H9 (cell line): ENCODE measurements around the gene FRAT2. TPM values are rescaled to one million over a fixed set of nuclear protein-coding genes. Genes with fewer than 3 reads are reported as not detected.
A peak's percentile ranks its signal among the peaks of the same experiment; 100 is the strongest.

Experiments
- DNase-seq: peaks from one replicate; pipeline ENCODE4 v3.0.0-alpha.2; 2017
- H2AFZ ChIP-seq: one replicate; pipeline ENCODE4 v1.6.1; 2013; ENCODE audit warnings: mild to moderate bottlenecking, low read length, control low read depth, moderate library complexity
- H2AK5ac ChIP-seq: 2 replicates; pipeline ENCODE4 v1.6.1; 2013; ENCODE audit warnings: low read length, control low read depth, mixed read lengths; ENCODE audit not compliant: insufficient read length
- H2BK120ac ChIP-seq: one replicate; pipeline ENCODE4 v1.6.1; 2013; ENCODE audit warnings: low read depth, mild to moderate bottlenecking, low read length, control low read depth, inconsistent platforms; ENCODE audit not compliant: poor library complexity, severe bottlenecking
- H2BK12ac ChIP-seq: 2 replicates; pipeline ENCODE4 v1.6.1; 2013; ENCODE audit warnings: low read length, control low read depth, mixed read lengths, low read depth; ENCODE audit not compliant: insufficient read length
- H2BK15ac ChIP-seq: 2 replicates; pipeline ENCODE4 v1.6.1; 2013; ENCODE audit warnings: low read depth, low read length, control low read depth
- H2BK20ac ChIP-seq: one replicate; pipeline ENCODE4 v1.6.1; 2013; ENCODE audit warnings: low read depth, mild to moderate bottlenecking, low read length, control low read depth, inconsistent platforms; ENCODE audit not compliant: poor library complexity, severe bottlenecking
- H2BK5ac ChIP-seq: 2 replicates; pipeline ENCODE4 v1.6.1; 2013; ENCODE audit warnings: low read length, control low read depth, mixed read lengths; ENCODE audit not compliant: insufficient read length
- H3K14ac ChIP-seq: 2 replicates; pipeline ENCODE4 v1.6.1; 2013; ENCODE audit warnings: low read length, control low read depth; ENCODE audit not compliant: insufficient read depth
- H3K18ac ChIP-seq: 2 replicates; pipeline ENCODE4 v1.6.1; 2013; ENCODE audit warnings: low read depth, mild to moderate bottlenecking, mixed read lengths, low read length, control low read depth; ENCODE audit not compliant: insufficient read length
- H3K23ac ChIP-seq: 2 replicates; pipeline ENCODE4 v1.6.1; 2013; ENCODE audit warnings: low read length, control low read depth, mixed read lengths, low read depth; ENCODE audit not compliant: insufficient read length
- H3K23me2 ChIP-seq: 2 replicates; pipeline ENCODE4 v1.6.1; 2013; ENCODE audit warnings: low read depth, mild to moderate bottlenecking, mixed read lengths, low read length, control low read depth; ENCODE audit not compliant: insufficient read length, poor library complexity, severe bottlenecking
- H3K27ac ChIP-seq: 2 replicates; pipeline ENCODE4 v1.5.1; 2013; ENCODE audit warnings: low read length, control low read depth, mixed read lengths, low read depth; ENCODE audit not compliant: insufficient read length
- H3K27me3 ChIP-seq: 2 replicates; pipeline ENCODE4 v1.6.1; 2013; ENCODE audit warnings: low read length, control low read depth, inconsistent platforms; ENCODE audit not compliant: insufficient read depth
- H3K4ac ChIP-seq: 2 replicates; pipeline ENCODE4 v1.6.1; 2013; ENCODE audit warnings: low read depth, mild to moderate bottlenecking, control low read depth, inconsistent platforms, low read length, moderate library complexity
- H3K4me1 ChIP-seq: 2 replicates; pipeline ENCODE4 v1.6.1; 2013; ENCODE audit warnings: low read length, control low read depth, inconsistent platforms; ENCODE audit not compliant: insufficient read depth
- H3K4me2 ChIP-seq: 2 replicates; pipeline ENCODE4 v1.6.1; 2013; ENCODE audit warnings: low read length, control low read depth, mixed read lengths; ENCODE audit not compliant: insufficient read length, insufficient read depth
- H3K56ac ChIP-seq: 2 replicates; pipeline ENCODE4 v1.6.1; 2013; ENCODE audit warnings: low read depth, mild to moderate bottlenecking, mixed read lengths, low read length, control low read depth; ENCODE audit not compliant: insufficient read length
- H3K79me1 ChIP-seq: 2 replicates; pipeline ENCODE4 v1.6.1; 2013; ENCODE audit warnings: low read depth, mild to moderate bottlenecking, moderate library complexity, low read length, control low read depth, inconsistent platforms; ENCODE audit not compliant: insufficient read depth, poor library complexity, severe bottlenecking
- H3K79me2 ChIP-seq: 2 replicates; pipeline ENCODE4 v1.6.1; 2013; ENCODE audit warnings: low read length, control low read depth, inconsistent platforms; ENCODE audit not compliant: insufficient read depth
- H3K9ac ChIP-seq: 2 replicates; pipeline ENCODE4 v1.6.1; 2013; ENCODE audit warnings: low read length, control low read depth, mixed read lengths; ENCODE audit not compliant: insufficient read length; ENCODE audit errors: extremely low read depth
- H3K9me3 ChIP-seq: one replicate; pipeline ENCODE4 v1.6.1; 2013; ENCODE audit warnings: low read depth, low read length, inconsistent platforms; ENCODE audit not compliant: control insufficient read depth
- H3T11ph ChIP-seq: one replicate; pipeline ENCODE4 v1.6.1; 2013; ENCODE audit warnings: mild to moderate bottlenecking, low read length, control low read depth, inconsistent platforms
- H4K20me1 ChIP-seq: one replicate; pipeline ENCODE4 v1.6.1; 2013; ENCODE audit not compliant: control insufficient read depth, insufficient read length, insufficient read depth
- H4K5ac ChIP-seq: 2 replicates; pipeline ENCODE4 v1.6.1; 2013; ENCODE audit warnings: low read depth, mild to moderate bottlenecking, mixed read lengths, low read length, control low read depth; ENCODE audit not compliant: insufficient read length
- H4K8ac ChIP-seq: replicated peaks from 2 replicates; pipeline ENCODE4 v1.6.1; 2013; ENCODE audit warnings: low read length, control low read depth, mixed read lengths, low read depth; ENCODE audit not compliant: insufficient read length
- H4K91ac ChIP-seq: 2 replicates; pipeline ENCODE4 v1.6.1; 2013; ENCODE audit warnings: low read depth, mild to moderate bottlenecking, moderate library complexity, mixed read lengths, low read length, control low read depth; ENCODE audit not compliant: insufficient read length
- H3K27ac Mint-ChIP-seq, 3 experiments: 2 replicates in 2 of 3; 3 replicates in 1 of 3; pipeline ENCODE4 v1.8.0; 2020 to 2021; ENCODE audit warnings: mixed read lengths in 3 of 3, mild to moderate bottlenecking in 1 of 3, moderate library complexity in 1 of 3
- H3K27me3 Mint-ChIP-seq: 2 replicates; pipeline ENCODE4 v1.8.0; 2021; ENCODE audit warnings: low read depth, mild to moderate bottlenecking, moderate library complexity, mixed read lengths
- H3K36me3 Mint-ChIP-seq, 3 experiments: 2 replicates in 2 of 3; 3 replicates in 1 of 3; pipeline ENCODE4 v1.8.0; 2020 to 2021; ENCODE audit warnings: low read depth in 3 of 3, mixed read lengths in 3 of 3; ENCODE audit not compliant: insufficient read depth in 1 of 3
- H3K4me1 Mint-ChIP-seq, 2 experiments: 2 replicates each; pipeline ENCODE4 v1.8.0; 2020; ENCODE audit warnings: mixed read lengths in 2 of 2
- H3K4me3 Mint-ChIP-seq, 2 experiments: 2 replicates in 1 of 2; 3 replicates in 1 of 2; pipeline ENCODE4 v1.8.0; 2020 to 2021; ENCODE audit warnings: mild to moderate bottlenecking in 2 of 2, mixed read lengths in 2 of 2, moderate library complexity in 1 of 2
- H3K9me3 Mint-ChIP-seq, 2 experiments: 2 replicates in 1 of 2; 3 replicates in 1 of 2; pipeline ENCODE4 v1.8.0; 2020; ENCODE audit warnings: mild to moderate bottlenecking in 2 of 2, mixed read lengths in 2 of 2, moderate library complexity in 1 of 2
- WGBS: extraction: QIAGEN DNeasy Blood & Tissue Kit; methylation state at CpG from one replicate; pipeline ENCODE4 v1.1.7; 2013; ENCODE audit warnings: missing lambda C conversion rate, low lambda C conversion rate, mixed read lengths; ENCODE audit not compliant: insufficient read length; ENCODE audit errors: extremely low coverage; 5-methylcytosine and 5-hydroxymethylcytosine counted together
- total RNA-seq: library from RNA; stranded (reverse); gene quantifications from 2 replicates; pipeline ENCODE4 v1.2.1, GENCODE V29; 2021
- TF ChIP-seq, protein P1 (sequence below): fragments of 200-600 bp; sonication (generic); conservative IDR thresholded peaks from 3 replicates; pipeline ENCODE4 v1.8.0; 2021; ENCODE audit warnings: antibody characterized with exemption, mild to moderate bottlenecking

The FRAT2 gene
- total RNA-seq, 1 experiment from 2014 or later = 129 TPM

DNA sequence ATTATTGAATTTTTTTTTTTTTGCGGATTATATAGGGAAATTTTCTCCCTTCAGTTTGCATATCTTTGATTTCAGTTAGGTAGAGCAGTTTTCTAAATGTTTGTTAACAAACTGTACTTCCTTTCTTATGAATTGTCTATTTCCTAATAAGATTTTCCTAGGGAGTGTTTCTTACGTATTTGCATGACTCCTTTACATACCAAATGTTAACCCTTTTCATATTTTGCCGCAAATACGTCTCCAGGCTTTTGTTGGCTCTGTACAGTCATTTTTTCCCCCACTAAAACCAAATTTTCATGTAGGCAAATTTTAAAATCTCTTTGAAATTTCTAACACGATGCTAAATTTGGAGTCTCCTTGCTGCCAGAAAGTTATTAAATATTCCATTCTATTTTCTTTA, 1.9 kb upstream of the FRAT2 start:
- no peak overlapping the region for H3K4ac ChIP-seq
- H3K9me3 ChIP-seq = no peaks in the 10 kb centered on the region
- H3K14ac ChIP-seq = no peak overlapping the region
- Mint-ChIP-seq H3K27me3 (no peaks in the 10 kb centered on the region; the same call in 1 of the 2 replicates), H3K27ac (peak overlapping the region; percentile 93 to 99 (median 98)), H3K4me1 (peaks cover 49 to 60% of the 10 kb centered on the region in 2 experiments), H3K9me3 (peaks cover 2 to 3% of the 10 kb centered on the region in 2 experiments; a peak in 1 of 5 replicates), H3K4me3 (peak overlapping the region; percentile 66 to 67), H3K36me3 (peaks cover 2 to 28% (median 22%) of the 10 kb centered on the region in 3 experiments)
- H3K4me2 ChIP-seq = peak overlapping the region; percentile 35
- no peak overlapping the region for H3K9ac ChIP-seq
- H3K4me1 ChIP-seq = peaks cover 13% of the 10 kb centered on the region
- no peak overlapping the region for H2BK12ac ChIP-seq
- H3K56ac ChIP-seq = no peak overlapping the region
- H3K18ac ChIP-seq = no peak overlapping the region
- H2BK120ac ChIP-seq = no peak overlapping the region
- H3K23ac ChIP-seq = no peak overlapping the region
- no peak overlapping the region for H4K8ac ChIP-seq
- no peak overlapping the region for H2BK20ac ChIP-seq
- no peaks in the 10 kb centered on the region for H3K27me3 ChIP-seq
- H2BK15ac ChIP-seq = no peak overlapping the region
- H3K23me2 ChIP-seq = peaks cover 20% of the 10 kb centered on the region
- no peak overlapping the region for H3K27ac ChIP-seq
- H2AK5ac ChIP-seq = no peak overlapping the region
- no peak overlapping the region for H4K91ac ChIP-seq
- H2BK5ac ChIP-seq = no peak overlapping the region
- peaks cover 3% of the 10 kb centered on the region for H4K20me1 ChIP-seq
- H2AFZ ChIP-seq = no peak overlapping the region
- TF ChIP-seq, protein P1, sequence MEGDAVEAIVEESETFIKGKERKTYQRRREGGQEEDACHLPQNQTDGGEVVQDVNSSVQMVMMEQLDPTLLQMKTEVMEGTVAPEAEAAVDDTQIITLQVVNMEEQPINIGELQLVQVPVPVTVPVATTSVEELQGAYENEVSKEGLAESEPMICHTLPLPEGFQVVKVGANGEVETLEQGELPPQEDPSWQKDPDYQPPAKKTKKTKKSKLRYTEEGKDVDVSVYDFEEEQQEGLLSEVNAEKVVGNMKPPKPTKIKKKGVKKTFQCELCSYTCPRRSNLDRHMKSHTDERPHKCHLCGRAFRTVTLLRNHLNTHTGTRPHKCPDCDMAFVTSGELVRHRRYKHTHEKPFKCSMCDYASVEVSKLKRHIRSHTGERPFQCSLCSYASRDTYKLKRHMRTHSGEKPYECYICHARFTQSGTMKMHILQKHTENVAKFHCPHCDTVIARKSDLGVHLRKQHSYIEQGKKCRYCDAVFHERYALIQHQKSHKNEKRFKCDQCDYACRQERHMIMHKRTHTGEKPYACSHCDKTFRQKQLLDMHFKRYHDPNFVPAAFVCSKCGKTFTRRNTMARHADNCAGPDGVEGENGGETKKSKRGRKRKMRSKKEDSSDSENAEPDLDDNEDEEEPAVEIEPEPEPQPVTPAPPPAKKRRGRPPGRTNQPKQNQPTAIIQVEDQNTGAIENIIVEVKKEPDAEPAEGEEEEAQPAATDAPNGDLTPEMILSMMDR = no peak
- no peak for DNase-seq
- H3K79me1 ChIP-seq = no peaks in the 10 kb centered on the region
- H3K79me2 ChIP-seq = peaks cover 11% of the 10 kb centered on the region; the same call in 1 of the 2 replicates
- no peak overlapping the region for H4K5ac ChIP-seq
- no CpG with 5 or more reads among the region's 5 CpGs for WGBS
- H3T11ph ChIP-seq = no peak overlapping the region
